NCI-H510A treated with DMSO at 0.1 percent for 48 hours (cell line): ENCODE data around the gene FADS2.

ENCODE experiments used
- DNase-seq: peaks from one replicate; lab custom pipeline; 2025; lab: John Stamatoyannopoulos, UW

FADS2 gene

DNA sequence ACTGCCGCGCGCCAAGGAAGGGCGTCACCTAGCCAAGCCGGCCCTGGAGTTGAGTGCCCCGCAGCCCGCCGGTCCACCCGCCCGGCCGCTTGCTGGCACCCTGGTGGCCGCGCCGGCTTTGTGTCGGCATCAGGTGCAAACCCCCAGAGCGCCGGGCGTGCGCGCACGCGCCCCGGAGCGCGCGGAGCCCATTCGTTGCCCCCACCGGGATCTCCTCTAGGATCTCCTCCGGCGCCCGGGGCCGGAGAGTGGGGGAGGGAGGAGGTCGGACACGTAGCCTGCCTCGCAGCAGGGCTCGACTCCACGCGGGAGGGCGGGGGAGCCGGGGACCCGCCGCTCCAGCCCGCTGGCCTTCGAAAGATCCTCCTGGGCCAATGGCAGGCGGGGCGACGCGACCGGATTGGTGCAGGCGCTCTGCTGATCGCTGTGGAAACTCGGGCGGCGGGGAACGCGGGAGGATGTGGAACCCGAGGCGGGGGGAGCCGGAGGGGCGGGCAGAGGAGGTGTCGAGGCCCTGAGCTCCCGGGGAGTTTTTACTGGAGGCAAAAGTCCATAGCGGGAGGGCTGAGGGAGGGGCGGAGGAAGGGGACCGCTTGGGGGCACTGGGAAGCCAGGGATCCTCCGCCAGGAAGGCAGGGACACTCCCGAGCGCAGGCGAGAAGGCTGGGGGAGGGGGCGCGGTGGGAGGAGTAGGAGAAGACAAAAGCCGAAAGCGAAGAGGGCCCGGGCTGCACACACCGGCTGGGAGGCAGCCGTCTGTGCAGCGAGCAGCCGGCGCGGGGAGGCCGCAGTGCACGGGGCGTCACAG lies at the start of gene FADS2:
Gene FADS2 (plus strand): TSS at position 730 of the 808 bp plus-strand sequence. CDS start 91 bp downstream, outside the sequence.
- DNase-seq: peak; percentile 84

DNA sequence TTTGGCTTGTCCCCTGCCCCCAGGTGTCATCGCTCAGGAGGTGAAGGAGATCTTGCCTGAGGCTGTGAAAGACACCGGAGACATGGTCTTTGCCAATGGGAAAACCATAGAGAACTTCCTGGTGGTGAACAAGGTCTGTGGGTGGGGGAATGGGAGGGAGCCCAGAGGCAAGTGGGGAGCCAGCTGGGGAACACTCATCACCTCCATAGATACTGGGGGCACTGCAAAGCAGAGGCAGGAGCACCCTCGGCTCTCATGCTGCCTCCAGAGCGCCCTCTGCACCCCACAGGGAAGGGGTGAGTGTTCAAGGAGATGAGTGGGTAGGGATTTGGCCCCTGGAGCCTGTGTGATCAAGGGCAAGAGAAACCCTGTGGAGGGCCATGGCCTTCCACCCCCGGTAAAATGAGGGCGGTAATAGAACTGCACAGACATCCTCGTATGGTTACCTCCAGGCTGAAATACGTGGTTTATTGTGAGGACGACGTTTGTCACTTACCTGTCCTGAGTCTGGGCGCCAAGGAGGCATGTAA lies 49.7 kb upstream of the FADS2 start:
- no peak for DNase-seq

DNA sequence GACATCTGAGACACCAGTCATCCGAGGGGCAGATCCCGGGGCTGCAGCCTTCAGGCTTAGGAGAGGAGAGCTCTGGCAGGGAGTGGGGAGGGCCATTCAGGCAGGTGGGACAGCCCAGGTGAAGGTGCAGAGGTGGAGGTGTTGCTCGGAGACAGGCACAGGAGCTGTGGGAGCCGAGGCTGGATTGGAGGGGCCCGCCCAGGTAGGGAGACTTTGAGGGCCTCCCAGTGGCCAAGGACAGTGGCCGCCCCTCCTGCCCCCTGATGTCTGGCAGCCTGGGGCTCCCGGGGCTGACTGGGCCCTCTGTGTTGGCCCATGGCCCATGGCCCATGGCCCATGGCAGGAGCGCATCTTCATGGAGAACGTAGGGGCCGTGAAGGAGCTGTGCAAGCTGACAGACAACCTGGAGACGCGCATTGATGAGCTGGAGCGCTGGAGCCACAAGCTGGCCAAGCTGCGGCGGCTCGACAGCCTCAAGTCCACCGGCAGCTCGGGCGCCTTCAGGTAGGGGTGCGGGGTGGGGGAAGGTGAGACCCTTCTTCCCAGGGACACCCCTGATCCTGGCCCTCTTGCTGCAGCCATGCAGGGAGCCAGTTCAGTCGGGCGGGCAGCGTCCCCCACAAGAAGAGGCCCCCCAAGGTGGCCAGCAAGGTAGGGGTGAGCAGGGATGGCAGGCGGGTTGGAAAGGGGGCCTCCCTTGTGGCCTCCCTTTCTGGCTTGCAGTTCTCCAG lies 49.0 kb upstream of the FADS2 start:
- no peak for DNase-seq

DNA sequence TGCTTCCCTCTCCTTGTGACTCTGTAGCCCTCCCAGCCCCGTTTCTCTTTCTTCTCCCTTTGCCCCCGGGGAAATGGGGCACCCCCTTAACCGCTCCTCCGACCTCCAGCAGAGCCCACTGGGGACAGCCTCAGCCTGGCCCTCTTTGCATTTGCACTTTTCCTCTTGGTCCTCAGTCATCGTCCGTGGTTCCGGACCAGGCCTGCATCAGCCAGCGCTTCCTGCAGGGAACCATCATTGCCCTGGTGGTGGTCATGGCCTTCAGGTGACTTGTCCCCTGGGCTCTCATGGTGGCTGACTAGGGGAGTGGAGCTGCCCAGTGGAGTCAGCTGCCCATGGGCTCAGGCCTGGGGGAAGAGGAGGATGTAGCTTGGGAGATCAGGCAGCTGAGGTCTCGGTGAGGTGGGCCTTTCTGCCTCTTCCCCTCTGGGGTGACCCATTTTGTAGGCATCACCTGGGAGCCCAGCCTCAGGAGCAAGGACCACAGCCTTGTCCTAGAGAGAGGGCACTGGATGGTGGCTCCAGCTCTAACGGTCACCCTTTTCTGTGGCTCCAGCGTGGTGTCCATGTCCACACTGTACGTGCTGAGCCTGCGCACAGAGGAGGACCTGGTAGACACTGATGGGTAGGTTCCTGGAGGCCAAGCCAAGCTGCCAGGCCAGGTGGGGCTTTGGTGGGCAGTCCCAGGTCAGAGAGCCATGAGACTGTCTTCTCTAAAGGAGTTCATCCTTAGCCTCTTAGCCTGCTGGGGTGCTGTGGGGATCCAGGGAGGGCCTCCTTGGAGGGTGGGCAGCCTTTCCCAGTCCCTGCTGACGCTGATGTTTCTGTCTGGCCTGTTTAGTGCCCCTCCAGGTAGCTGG lies 48.2 kb upstream of the FADS2 start:
- no peak for DNase-seq

DNA sequence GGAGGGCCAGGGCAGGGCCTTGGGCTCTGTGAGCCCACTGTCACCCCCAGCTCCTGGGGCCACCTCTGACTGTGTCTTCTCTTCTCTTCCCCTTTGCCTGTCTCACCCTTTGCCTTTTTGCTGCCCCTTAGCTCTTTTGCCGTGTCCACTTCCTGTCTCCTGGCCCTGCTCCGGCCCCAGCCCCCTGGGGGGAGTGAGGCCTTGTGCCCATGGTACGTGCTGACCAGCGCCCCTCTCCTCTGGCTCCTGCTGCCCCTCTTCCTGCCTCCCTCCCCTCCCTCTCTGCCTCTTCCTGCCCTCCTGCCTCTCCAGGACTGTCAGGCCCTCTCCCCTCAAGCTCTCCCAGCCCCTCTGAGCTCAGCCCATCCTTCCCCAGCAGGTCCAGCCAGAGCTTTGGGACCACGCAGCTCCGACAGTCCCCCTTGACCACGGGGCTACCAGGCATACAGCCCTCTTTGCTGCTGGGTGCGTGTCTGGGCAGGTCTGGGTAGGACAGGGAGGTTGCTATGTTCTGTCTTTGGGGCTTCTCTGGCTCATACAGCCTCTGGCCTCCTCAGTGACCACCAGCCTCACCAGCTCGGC lies 47.4 kb upstream of the FADS2 start:
- DNase-seq: no peak

DNA sequence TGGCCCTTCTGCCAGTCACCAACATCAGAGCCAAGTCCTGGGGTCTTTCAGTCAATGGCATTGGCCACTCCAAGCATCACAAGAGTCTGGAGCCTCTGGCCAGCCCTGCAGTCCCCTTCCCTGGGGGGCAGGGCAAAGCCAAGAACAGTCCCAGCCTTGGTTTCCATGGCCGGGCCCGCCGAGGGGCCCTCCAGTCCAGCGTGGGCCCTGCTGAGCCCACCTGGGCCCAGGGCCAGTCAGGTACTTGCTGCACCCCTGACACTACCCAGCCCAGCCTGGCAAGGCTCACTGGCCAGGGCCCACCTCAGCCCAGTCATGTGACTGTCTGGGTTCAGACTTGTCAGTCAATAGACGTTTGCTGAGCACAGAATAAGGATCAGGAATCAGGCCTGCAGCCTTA lies 46.5 kb upstream of the FADS2 start:
- no peak for DNase-seq

DNA sequence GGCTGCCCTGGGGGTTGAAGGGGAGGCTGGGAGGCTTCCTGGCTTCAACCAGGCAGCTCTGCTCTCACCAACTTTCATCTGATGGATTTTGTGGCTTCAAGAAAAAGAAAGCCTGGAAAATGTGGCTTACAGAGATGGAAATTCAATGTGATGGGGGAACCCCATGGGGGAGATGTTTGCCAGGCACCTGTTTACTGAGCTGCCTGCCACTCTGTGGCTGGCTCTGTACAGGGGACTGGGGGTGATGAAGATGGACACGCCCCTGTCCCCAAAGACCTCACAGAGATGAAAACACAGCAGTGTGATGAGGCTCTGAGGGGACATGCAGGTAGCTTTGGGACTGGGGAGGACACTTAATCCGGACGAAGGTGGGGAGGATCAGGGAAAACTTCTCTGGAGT lies 45.8 kb upstream of the FADS2 start:
- no peak for DNase-seq

DNA sequence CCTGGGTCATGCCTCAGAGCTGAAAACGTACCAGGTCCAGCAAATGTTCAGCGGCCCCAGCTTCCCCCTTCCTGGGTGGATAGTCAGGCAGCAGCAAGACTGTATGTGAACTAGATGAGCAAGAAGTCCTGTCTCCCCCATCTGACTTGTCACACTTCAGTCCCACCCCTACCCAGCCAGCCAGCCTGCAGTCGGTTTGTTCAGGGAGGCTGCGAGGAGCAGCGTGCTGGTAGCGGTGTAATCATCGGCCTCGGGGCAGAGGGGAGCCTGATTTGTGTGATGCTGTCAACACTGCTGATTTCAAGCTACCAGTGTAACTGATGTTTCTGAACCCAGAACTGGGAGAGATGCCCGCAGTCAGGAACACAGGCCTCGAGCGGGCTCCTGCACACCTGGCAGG lies 45.3 kb upstream of the FADS2 start:
- DNase-seq: no peak

DNA sequence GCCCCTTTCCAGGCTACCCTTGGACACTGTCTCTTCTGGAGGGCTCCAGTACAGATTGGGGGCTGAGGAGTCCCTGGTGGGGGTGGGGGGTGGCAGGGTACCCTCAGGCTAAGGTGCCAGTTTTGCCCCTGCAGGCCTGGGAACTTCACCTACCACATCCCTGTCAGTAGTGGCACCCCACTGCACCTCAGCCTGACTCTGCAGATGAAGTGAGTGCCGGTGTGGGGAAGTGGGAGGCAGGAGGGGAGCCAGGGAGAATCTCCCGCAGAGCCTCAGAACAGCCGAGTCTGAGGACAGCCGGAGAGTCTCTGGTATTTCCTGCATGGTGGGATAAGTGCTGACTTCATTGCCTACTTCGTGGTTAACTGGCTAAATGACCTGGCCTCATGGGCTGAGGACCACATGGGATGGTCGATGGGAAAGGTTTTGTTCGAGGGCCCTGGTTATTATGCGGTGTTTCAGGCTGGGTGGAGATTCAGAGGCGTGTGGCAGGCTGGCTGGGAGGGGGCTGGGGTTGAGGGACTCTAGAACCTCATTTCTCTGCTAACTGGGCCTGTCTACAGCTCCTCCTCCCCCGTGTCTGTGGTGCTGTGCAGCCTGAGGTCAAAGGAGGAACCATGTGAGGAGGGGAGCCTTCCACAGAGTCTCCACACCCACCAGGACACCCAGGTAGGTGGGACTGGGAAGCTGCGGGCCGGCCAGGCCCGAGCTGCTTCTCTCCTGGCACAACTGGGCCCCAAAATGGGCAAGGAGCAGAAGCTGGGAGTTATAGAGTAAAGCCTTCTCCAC lies 44.2 kb upstream of the FADS2 start:
- DNase-seq: no peak

DNA sequence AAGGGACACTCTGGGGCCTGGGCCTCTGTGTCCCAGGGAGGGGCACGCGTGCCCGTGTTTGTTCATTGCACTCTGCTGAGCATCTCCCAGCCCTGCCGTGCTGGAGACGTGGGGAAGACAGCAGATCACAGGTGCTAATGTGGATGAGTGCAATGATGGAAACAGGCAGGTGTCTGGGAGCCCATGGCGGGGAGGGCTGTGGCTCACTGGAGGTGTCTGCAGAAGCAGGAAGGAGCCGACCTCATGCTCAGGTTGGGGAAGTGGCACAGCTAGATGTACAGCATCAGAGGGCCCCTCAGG lies 43.6 kb upstream of the FADS2 start:
- no peak for DNase-seq

DNA sequence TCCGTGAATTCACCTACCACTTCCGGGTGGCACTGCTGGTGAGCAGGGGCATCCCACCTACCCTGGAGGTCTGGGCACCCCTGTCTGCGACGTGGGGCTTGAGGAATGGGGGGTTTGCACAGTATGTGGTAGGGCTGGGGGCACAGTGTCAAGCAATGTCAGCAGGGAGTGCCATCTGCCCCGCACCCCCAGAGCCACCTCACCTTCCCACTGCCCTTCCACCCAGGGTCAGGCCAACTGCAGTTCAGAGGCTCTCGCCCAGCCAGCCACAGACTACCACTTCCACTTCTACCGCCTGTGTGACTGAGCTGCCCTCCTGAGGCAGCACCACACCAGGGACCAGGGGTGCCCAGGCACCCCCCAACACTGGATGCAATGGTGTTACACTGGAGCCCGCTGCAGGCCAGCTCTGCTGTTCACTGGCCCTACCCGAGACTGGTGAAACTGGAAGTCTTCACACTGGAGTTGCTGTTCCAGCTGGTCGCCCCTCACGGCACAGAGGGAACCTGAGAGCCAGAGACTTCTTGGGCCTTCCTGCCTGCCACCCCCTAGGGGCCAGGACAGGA lies 42.2 kb upstream of the FADS2 start:
- DNase-seq: no peak

DNA sequence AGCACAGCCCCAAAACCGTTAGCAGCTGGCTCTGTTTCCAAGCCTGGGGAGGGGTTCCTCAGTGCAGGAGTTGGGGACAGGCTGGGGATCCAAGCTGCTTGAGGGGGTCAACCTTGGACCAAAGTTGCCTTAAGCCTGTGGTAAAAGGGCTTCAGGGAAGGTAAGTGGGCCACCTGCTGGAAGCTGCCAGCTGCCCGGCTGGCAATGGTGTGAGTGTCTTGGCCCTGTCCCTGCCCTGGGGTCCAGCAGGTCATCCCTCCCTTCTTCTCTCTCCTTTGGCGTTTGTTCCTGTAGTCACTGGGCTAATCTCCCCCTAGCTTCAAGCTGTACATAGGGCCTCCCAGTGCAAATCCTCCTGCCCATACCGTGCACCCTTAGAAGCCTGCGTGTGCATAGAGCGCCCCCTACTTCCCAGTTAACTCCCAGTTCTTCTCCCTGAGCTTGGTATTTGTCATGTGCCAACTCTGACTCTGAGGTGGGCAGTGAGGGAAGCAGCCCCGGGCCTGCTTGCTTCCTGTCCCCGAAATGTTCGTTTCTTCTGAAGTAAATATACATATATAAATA lies 40.1 kb upstream of the FADS2 start:
- peak; percentile 33 for DNase-seq

DNA sequence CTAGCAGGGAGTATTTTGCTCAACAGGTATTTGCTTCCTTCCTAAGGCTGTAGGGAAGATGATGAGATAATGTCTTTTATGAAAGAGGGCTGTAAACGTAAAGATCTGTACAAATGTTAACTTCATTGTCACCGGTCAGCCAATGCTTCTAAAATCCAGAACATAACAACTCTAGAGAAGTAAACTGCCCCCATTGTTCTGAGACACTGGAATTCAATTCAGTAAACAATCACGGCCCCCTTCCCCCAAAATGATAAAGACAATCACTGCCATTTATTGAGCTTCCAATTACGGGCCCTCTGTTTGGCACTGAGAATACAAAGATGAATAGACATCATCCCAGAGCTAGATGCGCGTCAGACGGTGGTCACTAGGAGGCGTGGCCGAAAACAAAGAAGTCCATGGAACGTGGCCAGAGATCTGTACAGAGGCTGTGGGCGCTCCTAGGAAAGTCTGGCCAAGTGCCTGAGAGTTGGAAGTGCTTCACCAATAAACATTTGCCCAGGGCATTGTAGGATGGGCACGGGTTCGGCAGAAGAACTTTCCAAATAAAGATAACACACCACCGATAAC lies 36.3 kb upstream of the FADS2 start:
- DNase-seq: peak; percentile 54

DNA sequence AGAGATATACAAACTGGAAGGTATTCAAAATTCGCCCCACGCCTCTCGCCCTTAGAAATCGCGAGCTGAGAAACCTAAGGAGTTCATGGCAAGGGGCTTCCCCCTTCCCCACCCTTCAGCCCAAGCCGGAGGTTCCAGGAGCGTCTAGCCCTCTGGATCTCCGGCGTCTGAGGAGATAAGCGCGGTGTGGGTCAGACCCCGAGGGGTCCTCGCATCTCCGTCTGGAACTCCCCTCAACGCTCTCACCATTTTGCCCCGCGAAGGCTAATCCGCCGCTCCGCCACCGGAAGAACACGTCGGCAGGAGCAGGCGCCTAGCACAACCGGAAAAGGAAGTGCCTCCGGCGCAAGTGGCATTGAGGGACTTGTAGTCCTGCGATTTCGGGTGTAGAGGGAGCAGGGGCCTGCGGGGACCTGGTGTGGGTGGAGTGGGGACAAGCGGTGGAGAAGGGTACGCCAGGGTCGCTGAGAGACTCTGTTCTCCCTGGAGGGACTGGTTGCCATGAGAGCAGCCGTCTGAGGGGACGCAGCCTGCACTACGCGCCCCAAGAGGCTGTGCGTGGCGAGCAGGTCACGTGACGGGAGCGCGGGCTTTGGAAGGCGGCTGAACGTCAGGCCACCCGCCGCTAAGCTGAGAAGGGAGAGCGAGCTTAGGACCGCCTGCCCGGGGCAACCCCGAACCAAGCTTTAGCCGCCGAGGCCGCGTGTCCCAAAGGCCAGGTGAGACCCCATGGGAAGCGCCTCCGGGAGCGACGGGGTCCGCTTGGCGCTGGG lies 35.6 kb upstream of the FADS2 start, which contains the start of the genes FEN1 and TMEM258:
Gene FEN1 (plus strand): TSS at position 602 of the 773 bp plus-strand sequence. CDS start 2,451 bp downstream, outside the sequence.
Gene TMEM258 (minus strand): TSS at position 290 of the 773 bp plus-strand sequence. CDS start 41 bp downstream, at position 249.
- DNase-seq: peak; percentile 98

DNA sequence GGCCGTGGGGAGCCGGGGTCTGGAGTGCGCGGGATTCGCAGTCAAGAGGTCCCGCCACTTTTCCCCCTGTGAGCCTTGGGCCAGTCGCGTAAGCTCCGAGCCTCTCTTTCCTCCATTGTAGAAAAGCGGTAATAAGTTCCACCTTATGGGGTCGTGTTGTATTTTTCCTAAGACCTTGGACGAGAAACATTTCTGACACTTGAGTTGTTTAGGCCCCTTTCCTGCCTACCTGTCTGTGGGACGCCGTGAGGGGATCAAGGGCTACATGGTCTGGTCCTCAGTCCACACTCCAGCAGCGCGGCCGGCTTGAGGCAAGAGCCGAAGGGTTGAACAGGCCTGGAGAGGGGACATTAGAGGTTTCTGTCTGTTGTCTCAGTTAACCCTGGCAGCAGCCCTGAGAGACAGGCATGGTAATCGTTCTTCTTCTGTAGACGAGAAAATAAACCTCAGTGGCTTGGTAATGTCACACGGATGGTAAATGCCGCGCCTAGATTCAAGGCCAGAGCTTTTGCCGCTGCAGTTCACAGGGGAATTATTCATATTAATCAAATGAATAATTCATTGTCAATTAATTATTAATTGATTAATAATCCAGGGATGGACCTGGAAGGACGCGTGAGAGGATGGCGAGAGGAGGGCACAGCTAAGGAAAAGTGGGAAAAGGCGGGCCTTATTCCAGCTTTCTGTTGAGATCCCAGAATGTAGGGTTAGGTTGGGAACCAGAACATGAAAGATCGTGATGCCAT lies 34.8 kb upstream of the FADS2 start:
- peak; percentile 54 for DNase-seq

DNA sequence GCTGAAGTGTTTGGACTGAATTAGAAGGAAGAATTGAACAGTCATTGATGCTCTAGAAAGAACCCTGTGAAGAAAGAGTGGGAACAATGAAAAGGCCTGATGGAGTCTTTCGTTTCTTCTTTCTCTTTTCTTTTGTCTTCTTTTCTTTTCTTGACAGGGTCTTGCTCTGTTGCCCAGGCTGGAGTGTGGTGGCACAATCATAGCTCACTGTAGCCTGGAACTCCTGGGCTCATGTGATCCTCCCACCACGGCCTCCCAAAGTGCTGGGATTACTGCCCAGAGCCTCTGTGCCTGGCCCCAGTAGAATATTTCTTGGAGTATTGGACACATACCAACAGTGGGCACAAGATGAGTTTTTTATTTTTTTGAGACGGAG lies 34.3 kb upstream of the FADS2 start:
- no peak for DNase-seq

DNA sequence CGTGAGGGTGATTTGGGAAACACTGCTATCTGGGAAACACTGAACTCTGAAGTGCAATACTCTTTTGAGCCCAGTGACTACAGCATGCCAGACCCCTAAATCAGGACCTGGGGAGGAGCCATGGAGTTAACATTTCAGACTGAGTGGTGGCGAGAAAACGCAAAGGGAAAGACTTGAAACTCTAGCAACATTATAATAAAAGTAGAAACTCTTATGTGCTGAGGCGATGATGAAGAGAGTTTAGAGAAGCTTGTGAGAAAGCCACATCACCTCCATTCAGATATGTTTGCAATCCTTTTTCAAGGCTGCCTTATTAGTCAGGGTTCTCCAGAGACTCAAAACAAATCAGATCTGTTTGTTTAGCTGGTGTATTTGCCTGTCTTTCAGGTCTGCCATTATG lies 33.5 kb upstream of the FADS2 start:
- no peak for DNase-seq

DNA sequence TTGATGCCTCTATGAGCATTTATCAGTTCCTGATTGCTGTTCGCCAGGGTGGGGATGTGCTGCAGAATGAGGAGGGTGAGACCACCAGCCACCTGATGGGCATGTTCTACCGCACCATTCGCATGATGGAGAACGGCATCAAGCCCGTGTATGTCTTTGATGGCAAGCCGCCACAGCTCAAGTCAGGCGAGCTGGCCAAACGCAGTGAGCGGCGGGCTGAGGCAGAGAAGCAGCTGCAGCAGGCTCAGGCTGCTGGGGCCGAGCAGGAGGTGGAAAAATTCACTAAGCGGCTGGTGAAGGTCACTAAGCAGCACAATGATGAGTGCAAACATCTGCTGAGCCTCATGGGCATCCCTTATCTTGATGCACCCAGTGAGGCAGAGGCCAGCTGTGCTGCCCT lies 32.6 kb upstream of the FADS2 start:
- DNase-seq: no peak
